SH-SY5Y (cell line): ENCODE measurements around the gene HEXA.

Experiments used
- GATA2 ChIP-seq: IDR thresholded peaks from 2 replicates; pipeline ENCODE4 v1.6.1; 2011; ENCODE audit warnings: mild to moderate bottlenecking, low read depth, low read length
- GATA3 ChIP-seq: IDR thresholded peaks from 2 replicates; pipeline ENCODE4 v1.6.1; 2011; ENCODE audit warnings: low read depth, mild to moderate bottlenecking, low read length, moderate library complexity

HEXA gene

DNA sequence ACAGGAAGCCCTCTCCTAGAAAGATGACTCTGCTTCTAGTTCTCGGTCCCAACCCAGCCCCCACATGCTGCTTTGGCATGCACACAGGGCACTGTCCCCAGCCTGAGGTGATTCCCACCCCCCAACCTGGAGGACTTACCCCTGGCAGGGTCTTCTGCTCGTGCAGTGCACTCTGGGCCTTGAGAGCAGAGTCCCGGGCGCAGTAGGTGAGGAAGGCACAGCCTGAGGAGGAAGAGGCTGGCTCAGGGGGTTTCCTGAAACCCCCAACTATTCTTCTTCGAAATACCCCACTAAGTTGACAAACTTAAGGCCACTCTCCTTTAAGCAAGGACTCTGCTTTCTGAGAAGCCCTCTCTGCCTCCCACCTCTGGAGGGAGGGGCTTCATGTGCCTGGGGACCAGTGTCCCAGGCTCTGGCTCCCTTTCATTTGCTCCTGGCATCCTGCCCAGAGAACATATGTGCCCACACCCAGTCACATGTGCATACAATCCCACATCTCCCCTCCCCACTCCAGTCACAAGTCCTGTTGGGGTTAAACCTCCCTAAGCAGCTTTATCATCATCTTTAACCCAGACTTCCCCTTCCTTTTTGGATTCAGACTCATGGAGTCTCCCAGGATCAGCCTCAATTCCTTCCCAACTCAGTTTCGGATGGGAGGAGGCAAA is 60.0 kb downstream of the HEXA start:
- TF ChIP-seq GATA3 (no peak), GATA2 (no peak)

DNA sequence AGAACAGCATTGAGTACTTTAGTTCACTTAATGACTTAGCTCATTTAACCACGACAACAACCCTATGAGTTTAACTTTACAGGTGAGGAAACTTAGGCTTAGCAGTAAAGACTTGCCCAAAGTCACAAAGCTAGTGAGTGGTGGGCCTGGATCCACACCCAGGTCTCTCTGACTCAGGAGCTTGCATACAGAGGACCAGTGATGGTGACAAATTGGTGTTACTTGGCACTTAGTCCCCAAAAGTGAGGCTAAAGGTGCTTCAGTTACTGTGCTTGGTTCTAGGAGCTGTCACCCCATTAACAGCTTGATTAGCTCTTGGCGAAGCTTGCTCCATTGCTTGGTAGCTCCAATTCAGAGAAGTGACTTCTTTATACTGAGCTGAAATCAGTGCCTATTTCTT is 61.9 kb downstream of the HEXA start:
- TF ChIP-seq GATA3 (no peak), GATA2 (no peak)

DNA sequence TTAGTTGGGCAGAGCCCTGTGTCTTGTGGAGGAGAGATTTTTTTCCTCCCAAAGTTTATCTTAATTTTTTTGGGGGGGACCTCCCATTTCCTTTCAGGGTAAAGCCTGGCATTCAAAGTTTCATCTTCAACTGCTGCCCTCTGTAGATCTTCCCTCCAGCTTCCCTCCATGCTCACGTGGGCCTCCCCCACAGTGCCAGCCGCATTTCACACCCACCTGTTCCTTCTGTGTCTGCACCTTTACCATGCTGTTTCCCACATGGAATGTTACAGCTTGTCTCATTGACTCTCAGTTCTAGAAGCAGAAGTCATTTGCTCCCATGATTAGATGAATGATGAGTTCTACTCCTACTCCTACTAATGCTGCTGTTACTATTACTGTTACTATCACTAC is 62.4 kb downstream of the HEXA start:
- TF ChIP-seq GATA2 (no peak), GATA3 (no peak)

DNA sequence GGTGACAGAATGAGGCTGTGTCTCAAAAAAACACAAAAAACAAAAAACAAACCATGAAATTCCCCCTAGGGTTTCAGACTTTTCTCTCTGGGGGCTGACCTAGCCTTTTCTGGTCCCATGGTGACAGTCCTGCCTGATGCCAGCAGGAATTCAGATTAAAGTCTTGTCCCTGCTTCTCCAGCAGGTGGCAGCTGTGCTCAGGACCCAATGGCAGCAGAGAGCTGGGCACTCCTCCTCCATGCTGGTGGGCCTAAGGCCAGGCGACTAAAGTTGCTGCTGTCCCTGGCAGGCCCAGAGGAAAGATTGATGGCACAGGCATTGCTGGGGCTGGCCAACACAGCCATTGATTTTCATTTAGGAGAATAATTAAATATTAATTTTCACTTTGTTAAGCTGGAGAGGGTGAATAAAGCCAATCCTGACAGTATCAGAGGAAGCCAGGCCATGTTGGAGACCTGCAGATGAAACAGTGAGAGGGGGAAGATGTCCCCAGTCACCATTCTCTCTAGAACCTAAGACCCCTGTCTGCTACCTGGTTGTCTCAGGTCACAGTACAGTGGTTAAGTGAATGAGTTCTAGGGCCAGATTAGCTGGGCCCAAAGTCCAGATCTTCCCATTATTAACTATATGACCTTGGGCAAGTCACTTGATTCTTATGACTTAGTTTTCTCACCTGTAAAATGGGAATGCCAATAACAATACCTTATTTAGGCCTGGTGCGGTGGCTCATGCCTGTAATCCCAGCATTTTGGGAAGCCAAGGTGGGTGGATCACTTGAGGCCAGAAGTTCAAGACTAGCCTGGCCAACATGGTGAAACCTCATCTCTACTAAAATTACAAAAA is 63.0 kb downstream of the HEXA start:
- TF ChIP-seq GATA3 = no peak
- TF ChIP-seq GATA2 = no peak

DNA sequence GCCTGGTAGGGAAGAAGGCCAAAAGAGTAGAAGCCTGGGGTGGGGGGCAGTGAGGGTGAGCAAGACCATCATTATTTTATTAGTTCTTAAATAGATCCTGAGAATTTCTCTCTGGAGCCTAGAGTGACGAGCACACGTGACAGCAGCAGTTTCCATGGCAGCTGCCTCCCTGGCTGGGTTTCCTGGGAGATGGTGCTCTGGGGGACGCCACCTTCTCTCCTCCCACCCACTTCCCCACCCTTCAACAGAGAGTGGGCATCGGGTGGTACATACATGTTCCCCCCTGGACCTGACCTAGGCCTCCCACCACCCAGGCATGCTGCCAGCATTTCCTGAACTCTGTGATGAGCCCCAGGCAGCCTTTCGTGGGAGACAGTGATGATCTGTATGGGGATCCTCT is 68.8 kb downstream of the HEXA start:
- TF ChIP-seq GATA3 = no peak
- TF ChIP-seq GATA2 = no peak

DNA sequence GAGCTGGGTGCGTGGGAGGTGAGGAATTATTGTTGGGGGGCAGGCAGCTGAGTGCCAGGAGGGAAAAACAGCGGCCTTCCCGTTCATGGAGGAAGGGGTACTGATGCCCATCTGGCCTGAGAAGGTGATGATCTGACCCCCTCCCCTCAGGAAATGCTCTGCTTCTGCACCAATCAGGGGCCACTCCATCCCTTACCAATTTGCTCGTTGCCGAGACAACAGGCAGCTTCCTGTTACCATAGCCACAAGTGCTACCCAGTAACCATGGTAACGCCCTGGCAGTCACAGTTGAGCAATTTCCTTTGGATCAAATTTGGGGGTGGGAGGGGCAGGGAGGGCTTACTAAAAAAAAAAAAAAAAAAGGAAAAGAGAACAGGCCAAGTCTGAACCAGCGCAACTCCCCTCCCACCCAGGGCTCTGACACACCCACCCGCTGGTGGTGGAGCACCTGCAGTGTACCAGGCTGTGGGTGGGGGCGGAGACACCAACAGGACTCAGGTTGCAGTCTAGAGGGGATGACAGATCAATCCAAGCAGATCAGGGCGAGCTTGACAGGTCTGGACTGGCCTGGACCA is 69.5 kb downstream of the HEXA start:
- TF ChIP-seq GATA2 (no peak), GATA3 (no peak)

DNA sequence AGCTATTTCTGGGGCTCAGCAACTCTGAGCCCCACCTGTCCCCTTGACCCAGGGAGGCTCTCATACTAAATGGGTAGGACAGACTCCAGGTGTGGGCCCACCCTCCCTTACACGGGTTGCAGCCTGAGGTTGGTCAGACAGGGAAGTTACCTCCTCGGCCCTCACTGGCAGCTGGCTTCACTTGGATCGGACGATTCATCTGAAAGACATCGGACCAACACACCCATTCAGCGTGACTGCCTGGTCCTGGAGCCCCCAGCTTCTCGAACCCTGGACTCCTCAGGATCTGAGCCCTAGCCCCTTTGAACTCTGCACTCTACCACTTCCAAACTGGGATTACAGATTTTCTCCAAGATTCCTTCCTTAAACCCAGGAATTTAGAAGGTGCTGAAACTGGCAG is 71.2 kb downstream of the HEXA start:
- TF ChIP-seq GATA3 (no peak), GATA2 (no peak)

DNA sequence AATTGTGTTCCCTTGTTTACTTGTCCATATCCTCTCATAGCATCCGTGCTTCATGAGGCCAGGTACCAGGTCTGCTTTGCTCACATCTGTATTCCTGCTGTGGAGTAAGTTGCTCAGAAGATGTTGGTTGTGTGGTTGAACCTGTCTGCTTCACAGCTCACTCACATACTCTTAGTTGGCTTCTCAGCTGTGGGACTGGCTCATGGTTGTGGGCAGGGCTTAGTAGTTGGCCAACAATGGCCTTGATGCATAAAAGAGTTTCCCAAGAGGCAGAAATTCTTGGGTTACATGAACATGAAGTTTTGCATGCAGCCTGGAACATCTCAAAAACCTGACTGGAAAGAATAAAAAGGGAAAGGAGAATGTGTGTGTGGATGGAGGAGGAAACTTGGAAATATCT is 72.9 kb downstream of the HEXA start:
- no peak for TF ChIP-seq GATA3
- no peak for TF ChIP-seq GATA2
